CD4-positive, alpha-beta T cell treated with Interleukin-10 for 1 hour (primary cell): ENCODE results near the gene ITM2C.
A peak's percentile ranks its signal among the peaks of the same experiment; 100 is the strongest.

ENCODE experiments used
- DNase-seq: peaks from one replicate; pipeline ENCODE4 v3.0.0-alpha.2; 2020

ITM2C gene

GRCh38 chr2:230864605-230865306 is at the start of gene ITM2C:
TSS of gene ITM2C (plus strand) at chr2:230864942. CDS start at chr2:230865026, 84 bp downstream.
- DNase-seq: peak; percentile 76

- no peak for DNase-seq
Measured at GRCh38 chr2:230815088-230815487, 49.7 kb upstream of the ITM2C start.

GRCh38 chr2:230816735-230817134 is 48.0 kb upstream of the ITM2C start:
- no peak for DNase-seq

- no peak for DNase-seq
Measured at GRCh38 chr2:230819433-230819832, 45.3 kb upstream of the ITM2C start.

GRCh38 chr2:230821261-230821990 is 43.3 kb upstream of the ITM2C start:
- DNase-seq: no peak

GRCh38 chr2:230821991-230822520 is 42.7 kb upstream of the ITM2C start:
- no peak for DNase-seq

- no peak for DNase-seq
Measured at GRCh38 chr2:230823264-230823964, 41.3 kb upstream of the ITM2C start.

GRCh38 chr2:230824406-230824978 is 40.2 kb upstream of the ITM2C start:
- peak; percentile 83 for DNase-seq

GRCh38 chr2:230825354-230825753 is 39.4 kb upstream of the ITM2C start:
- DNase-seq: no peak

- no peak for DNase-seq
Measured at GRCh38 chr2:230827774-230828271, 36.9 kb upstream of the ITM2C start.

- DNase-seq: peak; percentile 12
Measured at GRCh38 chr2:230828272-230828961, 36.3 kb upstream of the ITM2C start.

GRCh38 chr2:230829293-230829692 is 35.4 kb upstream of the ITM2C start:
- DNase-seq: no peak

GRCh38 chr2:230829959-230830358 is 34.8 kb upstream of the ITM2C start:
- DNase-seq: no peak

- DNase-seq: no peak
Measured at GRCh38 chr2:230830428-230830827, 34.3 kb upstream of the ITM2C start.

- no peak for DNase-seq
Measured at GRCh38 chr2:230840301-230840700, 24.4 kb upstream of the ITM2C start.

- DNase-seq: no peak
Measured at GRCh38 chr2:230842473-230842872, 22.3 kb upstream of the ITM2C start.

GRCh38 chr2:230843132-230843531 is 21.6 kb upstream of the ITM2C start:
- DNase-seq: no peak

- no peak for DNase-seq
Measured at GRCh38 chr2:230846360-230846759, 18.4 kb upstream of the ITM2C start.

- DNase-seq: peak; percentile 86
Measured at GRCh38 chr2:230847883-230848388, 16.8 kb upstream of the ITM2C start.

GRCh38 chr2:230849633-230850357 is 14.9 kb upstream of the ITM2C start:
- peak; percentile 74 for DNase-seq

GRCh38 chr2:230850358-230850658 is 14.4 kb upstream of the ITM2C start:
- no peak for DNase-seq

GRCh38 chr2:230852113-230852512 is 12.6 kb upstream of the ITM2C start:
- DNase-seq: no peak
